ENCODE results near the gene LRRC25. TPM values are rescaled to one million over a fixed set of nuclear protein-coding genes. Genes with fewer than 3 reads are reported as not detected.

Gene LRRC25
- total and polyA plus RNA-seq, 10 of the 15 experiments (the other 5 are each of a cell fraction or from before 2014, with no cell fraction given) = 0.38 to 2.9 (median 1.2) TPM

DNA sequence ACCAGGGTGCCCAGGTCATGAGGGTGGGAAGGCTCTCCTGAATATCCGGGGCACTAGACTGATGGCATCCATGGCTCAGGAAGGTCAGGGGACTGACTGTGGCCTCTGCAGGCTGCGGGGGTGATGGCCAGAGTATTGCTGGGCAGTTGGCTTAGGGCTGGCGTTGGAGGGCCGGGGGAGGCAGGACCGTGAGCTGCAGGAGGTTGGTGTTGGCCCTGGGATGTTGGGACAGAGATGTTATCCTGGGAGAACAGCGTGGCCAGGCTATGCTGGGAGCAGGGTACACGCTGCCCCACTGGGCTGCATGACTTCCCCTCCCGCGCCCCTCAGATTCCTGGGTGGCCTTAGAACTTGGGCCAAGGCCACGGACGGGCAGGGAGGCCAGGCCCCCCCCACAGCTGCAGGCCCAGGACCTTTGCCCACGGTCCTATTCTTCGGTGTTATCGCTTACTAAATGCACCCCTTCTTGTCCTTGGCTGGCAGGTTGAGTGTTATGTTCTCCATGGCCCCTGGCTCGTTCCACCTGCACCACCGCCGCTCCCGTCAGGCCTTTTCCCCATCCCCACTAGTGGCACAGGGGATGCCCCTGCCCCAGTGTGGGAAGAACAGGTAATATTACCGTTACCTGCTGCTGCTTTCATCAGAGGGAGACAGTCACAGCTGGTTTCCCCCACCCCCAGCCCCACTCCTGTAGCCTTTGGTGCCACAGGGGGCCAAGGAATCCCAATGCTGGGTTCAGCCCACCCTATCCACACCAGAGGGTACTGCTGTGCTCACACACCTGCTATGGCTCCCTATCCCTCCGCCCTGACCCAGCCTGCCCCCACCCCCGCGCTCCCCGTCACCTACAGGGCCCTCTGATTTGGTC, 43.7 kb upstream of the LRRC25 start:
- CTCF ChIA-PET = interaction anchor here (1.0 kb wide), 1 partner anchor 10 kb away, joined by 3 read pairs; no protein-coding TSS in a partner anchor
- in situ Hi-C loops (cut with MboI) (no loop called here), intact Hi-C loops (cut with micrococcal nuclease; ENCODE audit: unreplicated experiment) (no loop called here)
- H3K9me3 ChIP-seq (replicated peaks; ENCODE audit: control insufficient read depth, insufficient read depth, low read length) = no peaks in the 10 kb centered on the region; the same call in 2 of the 3 replicates
- SMC1A ChIA-PET (ENCODE audit: uncharacterized antibody, unreplicated experiment) = no interaction called here
- H3K27me3 ChIP-seq (replicated peaks in 1 of 2; ENCODE audit: control insufficient read depth in 2 of 2, insufficient read depth in 2 of 2, low read length in 1 of 2) = no peaks in the 10 kb centered on the region
- POLR2A ChIA-PET = interaction anchor here (0.6 kb wide), 1 partner anchor 181 kb away, joined by 3 read pairs; no protein-coding TSS in a partner anchor
- no peak for FAIRE-seq
- H3K9ac ChIP-seq (ENCODE audit: control insufficient read depth, insufficient read depth, low read length) = no peak overlapping the region
- DNase-seq (ENCODE audit: low read depth, low spot score) = no peak
- no peak overlapping the region for H3K27ac ChIP-seq (ENCODE audit: control insufficient read depth, insufficient read depth)
- H3K36me3 ChIP-seq (ENCODE audit: control insufficient read depth in 2 of 2, insufficient read depth in 2 of 2, low read length in 1 of 2) = peaks cover 3 to 18% of the 10 kb centered on the region in 2 experiments; a peak in 3 of 4 replicates
- no TSS peak for BruUV-seq (replicated peaks)
- no peak for ATAC-seq
- no peak overlapping the region for H2AFZ ChIP-seq (ENCODE audit: control insufficient read depth, low read depth, low read length)
- 91% methylated on average over 23 of the region's 23 CpGs for WGBS (ENCODE audit: insufficient coverage, insufficient replicate concordance, low lambda C conversion rate, missing lambda C conversion rate)
- H3K4me2 ChIP-seq (ENCODE audit: control insufficient read depth, insufficient read depth) = no peak overlapping the region
- H3K79me2 ChIP-seq (ENCODE audit: control insufficient read depth, insufficient read depth, low read length) = no peaks in the 10 kb centered on the region
- peaks cover 9% of the 10 kb centered on the region; the same call in 1 of the 2 replicates for H3K4me1 ChIP-seq (ENCODE audit: control insufficient read depth, insufficient read depth, low read length)
- RAD21 ChIA-PET (ENCODE audit: unreplicated experiment) = no interaction called here
- H3K4me3 ChIP-seq = no peak overlapping the region
- H4K20me1 ChIP-seq (ENCODE audit: control insufficient read depth, insufficient read depth) = no peaks in the 10 kb centered on the region; the same call in 1 of the 2 replicates
- TF ChIP-seq STAT3 (IDR thresholded peaks at IDR 0.05; ENCODE audit: low read depth, low read length) (no peak), RFX5 (IDR thresholded peaks at IDR 0.05; ENCODE audit: low read depth, low read length) (no peak), YBX1 (IDR thresholded peaks at IDR 0.05) (no peak), NR2F1 (conservative IDR thresholded peaks at IDR 0.05) (no peak), FOXK2 (IDR thresholded peaks at IDR 0.05) (no peak), JUND (IDR thresholded peaks at IDR 0.05; ENCODE audit: low read depth, low read length) (no peak), POLR2AphosphoS5 (IDR thresholded peaks at IDR 0.05; ENCODE audit: low read length) (no peak), SMC3 (IDR thresholded peaks at IDR 0.05; ENCODE audit: borderline replicate concordance, low read length) (no peak), ETV6 (conservative IDR thresholded peaks at IDR 0.05 in 1 of 2, IDR thresholded peaks at IDR 0.05 in 1 of 2; ENCODE audit: borderline replicate concordance in 1 of 2, low read depth in 1 of 2) (no peak), EP300 (IDR thresholded peaks at IDR 0.05; ENCODE audit: borderline replicate concordance in 1 of 2, control insufficient read depth in 1 of 2, low read depth in 2 of 2, low read length in 2 of 2) (no peak)
- TF ChIP-seq, protein P1, sequence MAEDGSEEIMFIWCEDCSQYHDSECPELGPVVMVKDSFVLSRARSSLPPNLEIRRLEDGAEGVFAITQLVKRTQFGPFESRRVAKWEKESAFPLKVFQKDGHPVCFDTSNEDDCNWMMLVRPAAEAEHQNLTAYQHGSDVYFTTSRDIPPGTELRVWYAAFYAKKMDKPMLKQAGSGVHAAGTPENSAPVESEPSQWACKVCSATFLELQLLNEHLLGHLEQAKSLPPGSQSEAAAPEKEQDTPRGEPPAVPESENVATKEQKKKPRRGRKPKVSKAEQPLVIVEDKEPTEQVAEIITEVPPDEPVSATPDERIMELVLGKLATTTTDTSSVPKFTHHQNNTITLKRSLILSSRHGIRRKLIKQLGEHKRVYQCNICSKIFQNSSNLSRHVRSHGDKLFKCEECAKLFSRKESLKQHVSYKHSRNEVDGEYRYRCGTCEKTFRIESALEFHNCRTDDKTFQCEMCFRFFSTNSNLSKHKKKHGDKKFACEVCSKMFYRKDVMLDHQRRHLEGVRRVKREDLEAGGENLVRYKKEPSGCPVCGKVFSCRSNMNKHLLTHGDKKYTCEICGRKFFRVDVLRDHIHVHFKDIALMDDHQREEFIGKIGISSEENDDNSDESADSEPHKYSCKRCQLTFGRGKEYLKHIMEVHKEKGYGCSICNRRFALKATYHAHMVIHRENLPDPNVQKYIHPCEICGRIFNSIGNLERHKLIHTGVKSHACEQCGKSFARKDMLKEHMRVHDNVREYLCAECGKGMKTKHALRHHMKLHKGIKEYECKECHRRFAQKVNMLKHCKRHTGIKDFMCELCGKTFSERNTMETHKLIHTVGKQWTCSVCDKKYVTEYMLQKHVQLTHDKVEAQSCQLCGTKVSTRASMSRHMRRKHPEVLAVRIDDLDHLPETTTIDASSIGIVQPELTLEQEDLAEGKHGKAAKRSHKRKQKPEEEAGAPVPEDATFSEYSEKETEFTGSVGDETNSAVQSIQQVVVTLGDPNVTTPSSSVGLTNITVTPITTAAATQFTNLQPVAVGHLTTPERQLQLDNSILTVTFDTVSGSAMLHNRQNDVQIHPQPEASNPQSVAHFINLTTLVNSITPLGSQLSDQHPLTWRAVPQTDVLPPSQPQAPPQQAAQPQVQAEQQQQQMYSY (CRISPR knock-in tag; IDR thresholded peaks at IDR 0.05) = no peak
- TF ChIP-seq, protein P2, sequence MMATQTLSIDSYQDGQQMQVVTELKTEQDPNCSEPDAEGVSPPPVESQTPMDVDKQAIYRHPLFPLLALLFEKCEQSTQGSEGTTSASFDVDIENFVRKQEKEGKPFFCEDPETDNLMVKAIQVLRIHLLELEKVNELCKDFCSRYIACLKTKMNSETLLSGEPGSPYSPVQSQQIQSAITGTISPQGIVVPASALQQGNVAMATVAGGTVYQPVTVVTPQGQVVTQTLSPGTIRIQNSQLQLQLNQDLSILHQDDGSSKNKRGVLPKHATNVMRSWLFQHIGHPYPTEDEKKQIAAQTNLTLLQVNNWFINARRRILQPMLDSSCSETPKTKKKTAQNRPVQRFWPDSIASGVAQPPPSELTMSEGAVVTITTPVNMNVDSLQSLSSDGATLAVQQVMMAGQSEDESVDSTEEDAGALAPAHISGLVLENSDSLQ (IDR thresholded peaks at IDR 0.05) = no peak
- TF ChIP-seq, protein P3, sequence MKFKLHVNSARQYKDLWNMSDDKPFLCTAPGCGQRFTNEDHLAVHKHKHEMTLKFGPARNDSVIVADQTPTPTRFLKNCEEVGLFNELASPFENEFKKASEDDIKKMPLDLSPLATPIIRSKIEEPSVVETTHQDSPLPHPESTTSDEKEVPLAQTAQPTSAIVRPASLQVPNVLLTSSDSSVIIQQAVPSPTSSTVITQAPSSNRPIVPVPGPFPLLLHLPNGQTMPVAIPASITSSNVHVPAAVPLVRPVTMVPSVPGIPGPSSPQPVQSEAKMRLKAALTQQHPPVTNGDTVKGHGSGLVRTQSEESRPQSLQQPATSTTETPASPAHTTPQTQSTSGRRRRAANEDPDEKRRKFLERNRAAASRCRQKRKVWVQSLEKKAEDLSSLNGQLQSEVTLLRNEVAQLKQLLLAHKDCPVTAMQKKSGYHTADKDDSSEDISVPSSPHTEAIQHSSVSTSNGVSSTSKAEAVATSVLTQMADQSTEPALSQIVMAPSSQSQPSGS (IDR thresholded peaks at IDR 0.05; ENCODE audit: low read length) = no peak
